Endothelial cell of umbilical vein (primary cell): ENCODE results near the gene MEIS3. TPM values are rescaled to one million over a fixed set of nuclear protein-coding genes. Genes with fewer than 3 reads are reported as not detected.

Experiments
- BruUV-seq: library from RNA; stranded (reverse); fragments of 400-500 nt; replicated peaks from 2 replicates; lab custom pipeline; 2021; lab: Mats Ljungman, UMichigan
- CTCF ChIA-PET: fragments of 300-600, 350-600 bp; sonication (Branson Sonifier 250); formaldehyde crosslinking; loops from one replicate; lab custom pipeline; 2021; ENCODE audit warnings: antibody characterized with exemption, inconsistent platforms; lab: Charles Lee
- POLR2A ChIA-PET: fragments of 300-600, 350-600 bp; sonication (Branson Sonifier 250); formaldehyde crosslinking; loops from one replicate; lab custom pipeline; 2021; ENCODE audit warnings: antibody characterized with exemption, inconsistent platforms; lab: Charles Lee
- DNase-seq: peaks from one replicate; pipeline ENCODE4 v3.0.0-alpha.2; 2011; ENCODE audit warnings: low read depth, low spot score
- FAIRE-seq: peaks from 2 replicates; lab custom pipeline; 2011; peaks lifted over from hg19 to GRCh38; lab: Jason Lieb, UNC
- H2AFZ ChIP-seq: 2 replicates; pipeline ENCODE4 v1.6.0; 2012; ENCODE audit warnings: low read depth, low read length, control low read depth, inconsistent platforms
- H3K27ac ChIP-seq: 2 replicates; pipeline ENCODE4 v1.5.1; 2011; ENCODE audit warnings: low read depth, mild to moderate bottlenecking, control low read depth, low read length, moderate library complexity; ENCODE audit not compliant: insufficient read depth
- H3K27me3 ChIP-seq, 2 experiments: 2 replicates each; pipeline versions ENCODE4 v1.6.0 to v1.6.1; 2011; ENCODE audit warnings: low read length in 2 of 2, mixed read lengths in 1 of 2; ENCODE audit not compliant: control insufficient read depth in 2 of 2, insufficient read depth in 2 of 2
- H3K36me3 ChIP-seq, 2 experiments: 2 replicates in 1 of 2; 3 replicates in 1 of 2; pipeline ENCODE4 v1.5.1; 2011; ENCODE audit warnings: low read length in 2 of 2, mild to moderate bottlenecking in 1 of 2, moderate library complexity in 1 of 2; ENCODE audit not compliant: control insufficient read depth in 2 of 2, insufficient read depth in 2 of 2; ENCODE audit errors: extremely low read depth in 1 of 2
- H3K4me1 ChIP-seq: 3 replicates; pipeline ENCODE4 v1.5.1; 2011; ENCODE audit warnings: mild to moderate bottlenecking, low read length; ENCODE audit not compliant: control insufficient read depth, insufficient read depth; ENCODE audit errors: extremely low read depth
- H3K4me2 ChIP-seq: 2 replicates; pipeline ENCODE4 v1.6.1; 2011; ENCODE audit warnings: low read length, control low read depth, mixed read lengths; ENCODE audit not compliant: insufficient read depth
- H3K4me3 ChIP-seq, 3 experiments: fragments of 200-600 bp in 1 of 3; sonication (generic), shearing (Covaris generic) in 1 of 3; replicated peaks in 1 of 3; 2 replicates each; pipeline ENCODE4 v1.5.1; 2011 to 2016; ENCODE audit warnings: control low read depth in 3 of 3, low read length in 3 of 3, mild to moderate bottlenecking in 2 of 3, inconsistent platforms in 1 of 3, low read depth in 1 of 3, moderate library complexity in 1 of 3; ENCODE audit not compliant: insufficient read depth in 1 of 3
- H3K79me2 ChIP-seq: 2 replicates; pipeline ENCODE4 v1.6.0; 2012; ENCODE audit warnings: low read length, inconsistent platforms; ENCODE audit not compliant: control insufficient read depth, insufficient read depth
- H3K9ac ChIP-seq: replicated peaks from 2 replicates; pipeline ENCODE3; 2011; ENCODE audit warnings: low read length, control low read depth; ENCODE audit not compliant: insufficient read depth; ENCODE audit errors: extremely low read depth
- H3K9me1 ChIP-seq: replicated peaks from 3 replicates; pipeline ENCODE4 v1.6.0; 2011; ENCODE audit warnings: mild to moderate bottlenecking, low read length; ENCODE audit not compliant: control insufficient read depth, insufficient read depth; ENCODE audit errors: extremely low read depth
- H3K9me3 ChIP-seq: replicated peaks from 2 replicates; pipeline ENCODE4 v1.5.1; 2012; ENCODE audit warnings: low read length, inconsistent platforms; ENCODE audit not compliant: control insufficient read depth, insufficient read depth
- H4K20me1 ChIP-seq: replicated peaks from 2 replicates; pipeline ENCODE3; 2011; ENCODE audit warnings: mild to moderate bottlenecking, low read length; ENCODE audit not compliant: control insufficient read depth, insufficient read depth; ENCODE audit errors: extremely low read depth
- CTCF ChIP-seq, 2 donors: IDR thresholded peaks; 1 replicate in 1 of 2; 2 replicates in 1 of 2; pipeline ENCODE4 v1.5.1; 2011; ENCODE audit warnings: low read length in 2 of 2, mild to moderate bottlenecking in 2 of 2, moderate library complexity in 2 of 2, control low read depth in 1 of 2, inconsistent platforms in 1 of 2, low read depth in 1 of 2; ENCODE audit not compliant: insufficient read depth in 1 of 2; ENCODE audit errors: extremely low read depth in 1 of 2
- EZH2 ChIP-seq: IDR thresholded peaks from 2 replicates; pipeline ENCODE4 v1.6.1; 2012; ENCODE audit warnings: borderline replicate concordance, low read depth, mild to moderate bottlenecking, moderate library complexity, low read length, inconsistent platforms; ENCODE audit not compliant: severe bottlenecking
- FOS ChIP-seq: IDR thresholded peaks from 2 replicates; pipeline ENCODE4 v1.6.1; 2011; ENCODE audit warnings: mild to moderate bottlenecking, low read length, moderate library complexity, borderline replicate concordance; ENCODE audit not compliant: insufficient read depth
- GATA2 ChIP-seq: IDR thresholded peaks from 2 replicates; pipeline ENCODE4 v1.7.0; 2011; ENCODE audit warnings: low read depth, mild to moderate bottlenecking, moderate library complexity, mixed read lengths, low read length; ENCODE audit not compliant: insufficient read length, insufficient read depth
- JUN ChIP-seq: IDR thresholded peaks from 2 replicates; pipeline ENCODE4 v1.6.1; 2011; ENCODE audit warnings: borderline replicate concordance, low read depth; ENCODE audit not compliant: insufficient read length, insufficient read depth
- MYC ChIP-seq: IDR thresholded peaks from one replicate; pipeline ENCODE4 v1.6.1; 2011; ENCODE audit warnings: mild to moderate bottlenecking, low read depth, low read length
- POLR2A ChIP-seq: IDR thresholded peaks from 2 replicates; pipeline ENCODE4 v1.6.1; 2012; ENCODE audit warnings: low read depth, mild to moderate bottlenecking, control low read depth, low read length
- POLR2AphosphoS5 ChIP-seq: IDR thresholded peaks from 2 replicates; pipeline ENCODE4 v1.6.1; 2012; ENCODE audit warnings: low read depth, mild to moderate bottlenecking, control low read depth, low read length, moderate library complexity; ENCODE audit not compliant: insufficient read depth
- dilution Hi-C: fragments of 300-500 bp; cut with MboI; formaldehyde crosslinking; loops from one replicate; pipeline ENCODE4 v1.15.0; 2019; ENCODE audit warnings: low sequenced_read_pairs; ENCODE audit not compliant: extremely low pct_ligation_motif_present
- intact Hi-C: fragments of 100-400 bp; cut with micrococcal nuclease; formaldehyde crosslinking; loops from one replicate; pipeline ENCODE4 v1.10.0; 2022
- polyA plus RNA-seq, 4 experiments: library from polyadenylated mRNA; depleted of rRNA in 3 of 4; stranded (reverse) in 3 of 4; unstranded in 1 of 4; fragments of >200 nt; gene quantifications; 2 replicates each; pipeline versions ENCODE4 v1.2.1 to v1.2.3, GENCODE V29; 2011 to 2012; ENCODE audit warnings: missing spikeins in 1 of 4
- total RNA-seq: library from RNA; stranded (reverse); gene quantifications from 2 replicates; pipeline ENCODE4 v1.2.3, GENCODE V29; 2021
- TF ChIP-seq, protein P1 (sequence below): IDR thresholded peaks from 2 replicates; pipeline ENCODE4 v1.6.1; 2011; ENCODE audit not compliant: insufficient read depth, insufficient read length

Gene MEIS3
- total and polyA plus RNA-seq, 2 donors (not counting 3 experiments of a cell fraction or from before 2014, with no cell fraction given): 0.42 TPM; not detected in 1

DNA sequence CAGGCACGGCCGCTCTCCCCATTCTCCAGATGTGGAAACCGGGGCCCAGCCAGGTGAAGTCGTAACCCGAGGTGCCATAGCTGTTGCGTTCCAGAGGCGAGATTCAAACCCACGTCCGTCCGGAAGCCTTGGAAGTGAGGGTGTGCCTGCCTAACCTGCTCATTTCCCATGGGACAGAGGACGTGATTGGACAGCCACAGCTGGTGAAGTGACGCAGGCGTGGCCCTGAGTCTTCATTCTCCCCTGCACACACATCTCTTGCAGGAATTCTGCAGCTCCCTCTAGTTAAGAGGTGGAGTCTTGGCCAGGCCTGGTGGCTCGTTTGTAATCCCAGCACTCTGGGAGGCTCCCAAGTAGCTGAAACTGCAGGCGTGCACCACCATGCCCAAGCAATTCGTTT, 16.8 kb downstream of the MEIS3 start:
- Histone ChIP-seq H3K4me2 (no peak overlapping the region), H3K27me3 (peaks cover 5 to 6% of the 10 kb centered on the region in 2 experiments)
- dilution Hi-C loops: no loop called here

More for the DNA sequence above, 16.8 kb downstream of the MEIS3 start:
- H3K79me2 ChIP-seq: no peaks in the 10 kb centered on the region
- H4K20me1 ChIP-seq: no peaks in the 10 kb centered on the region
- intact Hi-C loops: no loop called here
- FAIRE-seq (no peak), DNase-seq (no peak)
- no peaks in the 10 kb centered on the region for H3K4me1 ChIP-seq
- no peak overlapping the region for H3K27ac ChIP-seq
- POLR2A ChIA-PET: no interaction called here
- TF ChIP-seq, protein P1, sequence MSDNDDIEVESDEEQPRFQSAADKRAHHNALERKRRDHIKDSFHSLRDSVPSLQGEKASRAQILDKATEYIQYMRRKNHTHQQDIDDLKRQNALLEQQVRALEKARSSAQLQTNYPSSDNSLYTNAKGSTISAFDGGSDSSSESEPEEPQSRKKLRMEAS: no peak
- TF ChIP-seq GATA2: no peak
- TF ChIP-seq MYC: no peak
- TF ChIP-seq FOS: no peak
- TF ChIP-seq EZH2: no peak
- no peak for TF ChIP-seq POLR2AphosphoS5
- TF ChIP-seq CTCF (IDR thresholded peaks at IDR 0.05; ENCODE audit: extremely low read depth in 1 of 2, insufficient read depth in 1 of 2, low read depth in 1 of 2, low read length in 2 of 2): no peak
- TF ChIP-seq POLR2A: no peak
- TF ChIP-seq JUN: no peak
- no peaks in the 10 kb centered on the region for H3K36me3 ChIP-seq
- no peaks in the 10 kb centered on the region for H3K9me3 ChIP-seq
- no peaks in the 10 kb centered on the region for H3K9me1 ChIP-seq
- no TSS peak for BruUV-seq
- no peak overlapping the region for H3K4me3 ChIP-seq
- CTCF ChIA-PET: interaction anchor here (4.5 kb wide), 1 partner anchor 11 kb away, joined by 22 read pairs; no protein-coding TSS in a partner anchor
- H3K9ac ChIP-seq: no peak overlapping the region
- no peak overlapping the region for H2AFZ ChIP-seq
